Embryonic facial prominence (tissue), 1 donor: ENCODE data around the gene POLD1.
A peak's percentile ranks its signal among the peaks of the same experiment; 100 is the strongest.
"Not testable (repeated sequence)": the region's sequence is repeated elsewhere in the genome, so short reads cannot be mapped to it uniquely, and the experiment has no call there.

Source experiments
- DNase-seq: peaks from one replicate; pipeline ENCODE4 v3.0.0-alpha.2; 2016; ENCODE audit errors: extremely low spot score

The POLD1 gene

DNA sequence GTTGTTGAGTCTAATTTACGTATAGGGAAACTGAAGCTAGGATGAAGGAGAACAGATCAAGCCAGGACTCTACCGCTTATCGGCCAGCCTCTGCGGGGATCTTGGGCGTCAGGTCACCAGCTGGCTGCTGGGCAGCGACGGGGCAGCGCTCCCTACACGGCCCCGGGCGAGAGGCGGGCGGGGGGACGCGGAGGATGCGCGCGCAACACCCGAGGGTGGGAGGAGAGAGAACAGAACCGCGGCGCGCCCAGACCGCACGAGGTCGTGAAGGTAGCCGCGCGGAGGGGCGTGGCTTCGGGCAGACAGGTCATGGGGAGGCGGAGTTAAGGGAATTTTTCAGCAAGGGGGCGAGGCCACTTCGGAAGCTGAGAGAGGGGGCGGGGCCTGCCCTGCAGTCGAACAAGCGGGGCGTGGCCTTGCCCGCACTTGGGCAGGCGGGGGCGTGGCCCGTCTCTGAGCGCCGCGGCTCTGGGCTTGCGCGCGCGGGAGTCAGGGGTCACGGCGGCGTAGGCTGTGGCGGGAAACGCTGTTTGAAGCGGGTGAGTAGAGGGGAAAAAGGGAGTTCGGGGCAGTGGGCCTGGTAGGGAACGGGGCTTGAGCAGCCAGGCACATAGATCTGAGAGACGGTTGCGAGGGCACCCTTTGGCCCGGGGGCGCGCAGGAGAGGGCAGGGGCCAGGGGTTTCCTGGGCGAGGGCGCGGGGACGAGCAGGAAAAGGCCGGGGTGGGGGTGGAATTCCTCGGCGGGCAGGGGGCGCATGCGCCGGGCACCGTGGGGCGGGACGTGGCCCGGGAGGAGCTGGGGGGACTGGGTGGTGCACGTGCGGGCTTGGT, at the start of gene POLD1:
POLD1 (plus strand) TSS at position 496 of the 833 bp plus-strand sequence. CDS start 14,505 bp downstream, outside the sequence.
- peak; percentile 95 for DNase-seq

DNA sequence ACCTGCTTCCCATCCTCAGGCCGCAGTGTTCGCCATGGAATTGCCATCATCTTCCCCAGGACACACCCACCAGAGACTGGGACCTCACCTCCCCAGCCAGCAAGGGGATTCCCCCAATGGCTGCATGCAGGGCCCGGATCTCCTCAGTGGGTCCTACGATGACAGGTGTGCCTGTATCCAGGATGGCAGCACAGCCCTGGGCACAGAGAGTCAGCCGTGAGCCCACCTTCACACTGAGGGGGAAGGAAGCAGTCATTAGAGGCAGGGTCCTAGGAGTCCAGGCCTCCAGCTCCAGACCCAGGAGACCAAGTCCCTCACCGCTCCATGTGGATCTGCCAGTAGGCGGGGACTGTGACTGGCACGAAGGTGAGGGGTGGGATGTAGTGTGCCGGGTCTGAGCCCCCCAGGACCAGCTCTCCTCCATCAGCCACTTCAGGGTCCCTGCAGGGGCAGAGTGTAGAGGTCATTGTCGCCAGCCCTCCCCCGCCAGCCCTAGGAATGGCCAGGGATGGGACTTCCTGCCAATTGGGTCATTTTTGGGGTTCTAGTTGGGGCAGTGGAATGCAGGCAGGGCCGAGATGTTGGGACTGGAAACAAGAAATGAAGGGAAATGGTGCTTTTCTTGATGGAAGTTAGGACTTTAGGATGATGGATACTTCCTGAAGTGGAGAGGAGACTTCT, 49.3 kb upstream of the POLD1 start:
- no peak for DNase-seq

DNA sequence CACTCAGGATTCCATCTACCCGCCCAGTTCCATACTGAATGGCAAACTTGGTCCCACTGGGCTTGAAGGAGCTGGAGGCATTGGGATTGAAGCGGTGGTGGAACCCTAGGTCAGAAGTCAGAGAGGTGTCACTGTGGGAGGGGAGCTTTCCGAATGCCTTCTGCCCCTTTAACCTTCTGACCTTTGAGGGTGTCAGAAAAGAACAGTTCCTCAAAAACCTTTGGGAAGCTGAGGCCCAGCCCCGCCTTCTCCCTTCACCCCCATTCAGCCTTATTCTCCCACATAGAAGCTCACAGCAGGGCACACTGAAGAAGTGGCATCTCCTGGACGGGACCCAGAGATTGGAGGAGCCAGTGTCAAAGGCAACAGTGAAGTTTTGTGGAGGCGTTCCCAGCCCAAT, 47.1 kb upstream of the POLD1 start:
- DNase-seq = not testable (repeated sequence)

DNA sequence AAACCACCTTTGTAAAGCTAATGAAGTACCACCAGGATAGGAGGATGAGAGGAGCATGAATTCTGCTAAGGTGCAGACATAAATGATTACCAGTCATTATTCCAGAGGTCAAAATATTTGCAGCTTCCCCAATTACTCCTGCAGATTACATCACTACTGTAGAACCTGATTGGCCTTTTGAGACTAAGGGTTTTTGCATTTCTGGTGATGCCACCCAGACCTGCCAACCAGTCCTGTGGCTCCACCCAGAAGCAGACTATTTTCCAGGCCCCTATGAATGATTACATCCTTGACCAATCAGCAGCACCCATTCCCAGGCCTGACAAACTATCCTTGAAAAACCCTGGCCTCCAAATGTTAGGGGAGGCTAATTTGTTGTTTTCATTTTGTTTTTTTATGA, 43.8 kb upstream of the POLD1 start:
- DNase-seq = no peak

GRCh38 chr19:50341091-50341564, 43.0 kb upstream of the POLD1 start:
- DNase-seq = no peak

GRCh38 chr19:50344661-50345318, 39.4 kb upstream of the POLD1 start:
- no peak for DNase-seq

- DNase-seq = not testable (repeated sequence)
Observed at GRCh38 chr19:50347089-50347581, 37.0 kb upstream of the POLD1 start.

- no peak for DNase-seq
Observed at GRCh38 chr19:50349277-50350057, 34.7 kb upstream of the POLD1 start.

GRCh38 chr19:50352242-50352641, 31.9 kb upstream of the POLD1 start:
- DNase-seq = no peak

- not testable (repeated sequence) for DNase-seq
Observed at GRCh38 chr19:50353487-50353880, 30.7 kb upstream of the POLD1 start.

DNA sequence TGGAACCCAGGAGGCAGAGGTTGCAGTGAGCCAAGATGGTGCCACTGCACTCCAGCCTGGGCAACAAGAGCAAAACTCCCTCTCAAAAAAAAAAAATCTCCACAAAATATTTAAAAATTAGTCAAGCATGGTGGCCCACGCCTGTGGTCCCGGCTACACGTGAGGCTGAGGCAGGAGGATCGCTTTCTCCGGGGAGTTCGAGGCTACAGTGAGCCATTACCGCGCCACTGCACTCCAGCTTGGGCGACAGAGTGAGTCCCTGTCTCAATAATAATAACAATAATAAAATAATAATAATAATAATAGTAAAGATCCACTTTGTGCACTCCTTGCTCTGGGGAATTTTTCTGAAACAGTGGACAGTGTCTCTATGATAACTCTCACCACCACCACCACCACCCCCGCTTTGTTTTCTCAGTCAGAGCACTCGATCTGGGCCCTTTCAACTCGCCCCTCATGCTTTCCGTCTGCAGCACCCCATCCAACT, 27.4 kb upstream of the POLD1 start:
- no peak for DNase-seq

DNA sequence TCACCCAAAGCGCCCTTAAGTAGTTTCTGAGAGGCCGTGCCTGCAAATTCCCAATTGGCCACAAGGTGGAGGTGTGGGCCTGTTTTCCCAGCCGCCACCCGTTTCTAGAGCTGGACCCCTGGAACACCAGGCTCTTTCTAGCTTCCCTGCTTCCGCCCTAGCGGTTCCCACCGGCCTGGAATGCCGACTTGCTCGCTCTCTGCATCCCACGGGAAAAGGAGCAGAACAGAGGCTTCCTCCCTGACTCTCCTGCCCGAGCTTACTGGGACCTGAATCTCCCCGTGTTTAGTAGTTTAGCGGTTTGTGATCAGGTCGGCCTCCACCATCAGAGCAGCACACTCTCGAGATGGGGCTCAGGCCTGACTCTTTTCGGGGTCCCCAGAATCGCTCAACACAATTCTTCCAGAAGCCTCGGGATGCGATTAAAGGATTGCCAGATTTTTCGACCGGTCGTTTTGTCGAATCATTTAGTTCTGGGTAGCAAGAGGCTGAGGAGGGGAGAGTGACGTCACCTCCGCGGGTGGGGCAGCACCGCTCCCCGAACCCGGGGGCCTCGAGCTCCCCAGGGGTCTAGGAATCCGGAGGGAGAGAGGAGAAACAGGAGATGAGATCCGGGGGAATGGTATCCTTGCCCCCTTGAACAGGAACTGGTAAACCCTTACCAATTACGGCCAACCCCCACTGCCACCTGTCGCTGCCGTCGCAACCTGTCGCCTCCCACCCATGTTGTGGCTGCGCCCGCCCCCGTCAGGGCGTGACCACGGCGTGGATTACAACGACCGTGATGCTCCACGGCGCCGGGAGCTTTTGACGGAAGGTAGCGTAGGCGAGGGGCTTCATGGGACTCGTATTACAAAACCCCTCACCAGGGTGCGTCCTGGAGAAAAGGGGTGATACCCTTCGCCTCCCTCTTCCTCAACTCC, 26.7 kb upstream of the POLD1 start:
- DNase-seq = no peak

DNA sequence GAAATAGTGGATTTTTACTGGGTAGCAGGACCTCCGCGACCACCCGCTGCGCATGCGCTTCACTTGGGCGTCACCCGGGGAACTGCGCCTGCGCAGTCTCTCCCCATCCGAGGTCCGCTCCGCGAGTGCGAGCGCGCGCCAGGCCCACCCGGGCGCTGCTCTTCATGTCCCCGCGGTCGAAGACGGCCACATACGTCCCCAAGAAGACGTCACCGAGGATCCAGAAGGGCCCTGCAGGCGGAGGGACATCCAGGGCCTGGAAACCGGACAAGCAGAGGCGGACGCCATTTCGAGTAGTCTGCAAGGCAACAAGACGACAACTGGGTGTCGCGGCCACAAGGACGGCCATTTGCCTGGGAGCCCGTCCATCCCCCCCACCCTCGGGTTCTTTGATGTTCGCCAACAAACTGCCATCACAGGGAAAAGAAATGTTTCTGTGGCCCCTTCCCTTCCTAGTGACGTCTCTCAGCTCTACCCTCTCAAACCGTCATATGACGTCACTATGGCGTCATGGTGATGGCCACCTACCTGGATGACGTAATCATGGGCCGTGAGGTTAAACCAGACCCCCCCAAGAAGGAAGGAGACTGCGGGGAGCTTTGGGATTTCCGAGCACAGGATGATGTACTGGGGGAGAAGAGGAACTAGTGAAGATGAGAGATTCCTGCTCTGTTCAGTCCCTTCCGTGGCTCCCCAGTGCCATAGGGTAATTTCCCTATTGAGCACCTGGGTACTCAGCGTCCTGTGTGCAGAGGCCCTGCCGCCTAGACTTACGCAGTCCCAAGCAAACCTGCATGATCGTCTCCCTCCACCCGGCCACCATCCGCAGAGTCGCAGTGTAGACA, 25.4 kb upstream of the POLD1 start:
- no peak for DNase-seq

- DNase-seq = no peak
Observed at GRCh38 chr19:50359328-50359818, 24.8 kb upstream of the POLD1 start.

DNA sequence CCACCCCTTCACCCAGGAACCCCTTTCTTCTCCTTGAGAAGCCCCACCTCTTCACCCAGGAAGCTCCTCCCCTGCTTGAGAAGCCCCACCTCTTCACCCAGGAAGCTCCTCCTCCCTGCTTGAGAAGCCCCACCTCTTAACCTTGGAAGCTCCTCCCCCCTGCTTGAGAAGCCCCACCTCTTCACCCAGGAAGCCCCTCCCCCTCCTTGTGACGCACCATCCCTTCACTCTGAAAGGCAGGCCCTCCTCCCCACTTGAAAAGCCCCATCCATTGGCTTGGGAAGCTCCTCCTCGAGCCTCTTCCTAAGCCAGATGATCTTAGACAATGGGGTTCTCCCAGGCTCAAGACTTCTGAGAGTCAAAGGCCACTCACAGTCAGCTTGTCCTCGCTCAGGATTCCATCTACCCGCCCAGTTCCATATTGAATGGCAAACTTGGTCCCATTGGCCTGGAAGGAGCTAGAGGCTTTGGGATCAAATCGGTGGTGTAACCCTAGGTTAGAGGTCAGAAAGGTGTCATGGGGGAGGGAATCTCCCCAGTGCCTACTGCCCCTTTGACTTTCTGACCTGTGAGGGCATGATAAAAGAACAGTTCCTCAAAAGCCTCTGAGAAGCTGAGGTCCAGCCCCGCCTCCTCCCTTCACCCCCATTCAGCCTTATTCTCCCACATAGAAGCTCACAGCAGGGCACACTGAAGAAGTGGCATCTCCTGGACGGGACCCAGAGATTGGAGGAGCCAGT, 22.7 kb upstream of the POLD1 start:
- DNase-seq = no peak

GRCh38 chr19:50362030-50362412, 22.1 kb upstream of the POLD1 start:
- DNase-seq = no peak

DNA sequence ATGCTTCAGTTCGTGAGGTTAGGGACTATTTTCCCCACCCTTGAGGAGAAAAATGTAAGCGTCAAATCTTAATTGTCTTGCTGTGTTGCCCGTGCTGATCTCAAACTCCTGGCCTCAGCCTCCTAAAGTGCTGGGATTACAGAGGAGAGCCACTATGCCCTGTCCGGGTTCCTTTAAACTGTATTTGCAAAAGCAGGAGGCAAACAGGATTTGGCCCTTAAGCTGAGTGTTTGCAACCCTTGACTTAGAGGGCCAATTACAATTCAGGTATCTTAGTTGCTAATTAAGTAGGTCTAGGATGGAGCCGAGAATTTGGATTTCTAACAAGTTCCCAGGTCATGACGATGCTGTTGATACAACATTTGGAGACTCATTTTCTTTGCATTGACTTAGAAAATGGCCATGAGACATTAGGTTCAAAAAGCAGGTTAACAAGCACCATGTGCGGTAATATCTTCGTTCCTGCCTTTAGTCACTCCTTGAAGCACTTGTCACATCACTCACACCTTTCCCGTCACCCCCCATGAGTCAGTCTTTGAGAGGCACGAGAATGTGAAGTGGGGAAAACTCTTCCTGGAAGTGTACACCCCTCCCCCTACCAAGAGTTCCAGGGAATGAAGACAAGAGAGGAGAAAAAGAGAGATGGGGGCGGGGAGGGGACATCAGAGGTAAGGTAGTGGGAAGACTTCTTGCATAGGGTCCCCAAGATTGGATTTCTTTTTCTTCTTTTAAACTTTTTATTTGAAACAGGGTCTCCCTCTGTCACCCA, 21.3 kb upstream of the POLD1 start:
- no peak for DNase-seq
